HG03139 (cell line): ENCODE results near the gene NTN3.
"Not testable (repeated sequence)": the region's sequence is repeated elsewhere in the genome, so short reads cannot be mapped to it uniquely, and the experiment has no call there.

Experiments used
- ATAC-seq: cut with Tn5 transposase; IDR thresholded peaks from one replicate; pipeline ENCODE4 v1.9.1; 2021; ENCODE audit not compliant: unreplicated experiment

The NTN3 gene

GRCh38 chr16:2439598-2439997 lies 31.5 kb upstream of the NTN3 start:
- ATAC-seq: no peak

- ATAC-seq: not testable (repeated sequence)
Measured at GRCh38 chr16:2441143-2441804, 29.8 kb upstream of the NTN3 start.

- no peak for ATAC-seq
Measured at GRCh38 chr16:2443555-2443954, 27.5 kb upstream of the NTN3 start.

DNA sequence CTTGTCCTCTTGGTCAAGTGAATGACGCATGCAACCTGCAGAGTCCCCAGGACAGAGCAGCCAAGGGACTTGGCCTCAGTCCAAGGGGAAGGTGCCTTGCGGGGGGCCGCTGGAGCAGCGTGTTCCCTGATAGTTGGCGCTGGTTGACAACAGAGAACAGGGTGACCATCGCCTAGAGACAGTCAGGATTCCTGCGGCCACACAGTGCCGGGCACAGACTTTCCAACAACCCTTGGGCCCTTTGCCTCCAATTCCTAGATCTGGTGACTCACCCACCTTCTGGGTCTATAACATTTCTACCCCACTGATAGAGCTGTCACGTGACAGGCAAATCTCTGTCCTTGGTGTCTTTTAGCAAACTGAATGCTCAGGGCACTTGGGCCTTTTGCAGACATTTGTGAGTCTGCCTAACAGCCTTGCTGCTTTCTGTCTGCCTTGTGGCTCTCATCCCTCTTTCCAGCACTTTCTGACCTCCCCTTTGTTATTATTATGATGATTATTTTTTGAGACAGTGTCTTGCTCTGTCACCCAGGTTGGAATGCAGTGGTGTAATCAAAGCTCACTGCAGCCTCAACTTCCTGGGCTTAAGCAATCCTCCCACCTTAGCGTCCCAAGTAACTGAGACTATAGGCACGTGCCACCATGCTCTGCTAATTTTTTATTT lies 23.0 kb upstream of the NTN3 start:
- ATAC-seq: no peak

- no peak for ATAC-seq
Measured at GRCh38 chr16:2449118-2449517, 22.0 kb upstream of the NTN3 start.

GRCh38 chr16:2450535-2450934 lies 20.6 kb upstream of the NTN3 start:
- ATAC-seq: no peak

GRCh38 chr16:2450975-2451381 lies 20.1 kb upstream of the NTN3 start:
- no peak for ATAC-seq

DNA sequence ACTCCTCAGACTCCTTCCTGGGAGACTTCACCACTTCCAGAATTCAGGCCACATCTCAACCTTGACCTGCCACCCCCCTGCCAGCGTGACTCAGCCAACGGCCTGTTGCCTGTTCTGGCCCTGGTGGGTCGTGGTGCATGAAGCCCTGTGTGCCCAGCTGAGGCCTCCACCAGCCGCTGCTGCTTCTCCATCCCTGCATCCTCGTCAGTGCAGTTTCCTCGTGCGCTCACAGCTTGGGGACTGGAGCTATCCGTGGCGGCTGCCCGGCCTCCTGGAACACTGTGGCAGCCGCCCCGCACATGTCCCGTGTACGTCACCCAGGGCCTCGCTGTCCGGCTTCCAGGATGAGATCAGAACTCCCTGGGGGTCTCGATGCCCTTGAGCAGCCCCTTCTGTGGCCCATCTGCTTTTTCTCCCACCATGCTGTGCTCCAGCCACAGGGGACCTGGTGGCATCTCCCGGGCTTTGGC lies 19.2 kb upstream of the NTN3 start:
- ATAC-seq: no peak

- ATAC-seq: no peak
Measured at GRCh38 chr16:2452650-2453049, 18.4 kb upstream of the NTN3 start.

GRCh38 chr16:2455081-2455845 lies 15.8 kb upstream of the NTN3 start:
- ATAC-seq: no peak

GRCh38 chr16:2456551-2457153 lies 14.4 kb upstream of the NTN3 start:
- ATAC-seq: no peak

- ATAC-seq: no peak
Measured at GRCh38 chr16:2457267-2457666, 13.8 kb upstream of the NTN3 start.

DNA sequence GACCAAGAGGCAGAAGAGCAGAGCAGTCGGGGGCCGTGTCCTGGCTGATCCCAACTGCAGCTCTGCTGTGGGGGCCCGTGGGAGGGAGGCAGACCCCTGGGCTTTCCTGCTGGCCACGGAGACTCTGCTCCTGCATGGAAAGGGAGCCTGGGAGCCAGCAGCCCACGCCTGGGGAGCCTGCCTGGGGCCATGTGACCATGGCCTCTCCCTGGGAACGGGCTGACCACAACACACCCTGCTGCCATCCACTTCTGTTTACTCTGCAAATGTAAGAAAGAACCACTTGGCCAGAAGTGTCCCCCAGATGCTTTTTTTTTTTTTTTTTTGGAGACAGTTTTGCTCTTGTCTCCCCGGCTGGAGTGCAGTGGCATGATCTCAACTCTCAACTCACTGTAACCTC lies 13.2 kb upstream of the NTN3 start:
- no peak for ATAC-seq

GRCh38 chr16:2458887-2459646 lies 12.0 kb upstream of the NTN3 start:
- no peak for ATAC-seq

- ATAC-seq: peak; percentile 84
Measured at GRCh38 chr16:2459647-2460390, 11.3 kb upstream of the NTN3 start, which contains the start of gene TEDC2. Gene TEDC2 (plus strand): TSS chr16:2460109. CDS start chr16:2460145, 36 bp downstream.

DNA sequence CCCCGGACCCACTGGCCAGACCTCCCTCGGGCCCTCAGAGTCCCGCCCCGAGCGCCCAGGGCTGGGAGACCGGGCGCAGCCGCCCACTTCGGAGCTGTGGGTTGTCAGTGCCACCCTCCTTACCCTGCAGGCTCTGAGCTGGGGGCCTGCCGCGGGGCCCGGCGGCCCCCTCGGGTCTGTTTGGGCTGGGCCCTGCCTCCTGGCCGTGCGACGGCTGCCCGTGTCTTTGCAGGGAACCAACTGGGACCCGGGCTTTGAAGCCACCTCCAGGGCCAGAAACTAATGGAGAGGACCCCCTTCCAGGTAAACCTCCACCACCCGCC lies 10.7 kb upstream of the NTN3 start:
- ATAC-seq: no peak

DNA sequence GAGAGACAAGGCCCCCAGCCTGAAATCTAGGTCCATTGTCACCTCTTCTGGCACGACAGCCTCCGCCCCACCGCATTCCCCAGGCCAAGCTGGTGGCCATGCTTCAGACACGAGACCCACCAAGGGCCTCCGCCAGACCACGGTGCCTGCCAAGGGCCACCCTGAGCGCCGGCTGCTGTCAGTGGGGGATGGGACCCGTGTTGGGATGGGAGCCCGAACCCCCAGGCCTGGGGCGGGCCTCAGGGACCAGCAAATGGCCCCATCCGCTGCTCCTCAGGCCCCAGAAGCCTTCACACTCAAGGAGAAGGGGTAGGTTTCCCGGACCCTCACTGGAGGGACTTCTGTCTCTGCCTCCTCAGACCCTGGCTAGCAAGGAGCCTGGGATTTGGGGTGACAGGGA lies 10.2 kb upstream of the NTN3 start:
- ATAC-seq: no peak

GRCh38 chr16:2462031-2462866 lies 8.8 kb upstream of the NTN3 start:
- ATAC-seq: no peak

DNA sequence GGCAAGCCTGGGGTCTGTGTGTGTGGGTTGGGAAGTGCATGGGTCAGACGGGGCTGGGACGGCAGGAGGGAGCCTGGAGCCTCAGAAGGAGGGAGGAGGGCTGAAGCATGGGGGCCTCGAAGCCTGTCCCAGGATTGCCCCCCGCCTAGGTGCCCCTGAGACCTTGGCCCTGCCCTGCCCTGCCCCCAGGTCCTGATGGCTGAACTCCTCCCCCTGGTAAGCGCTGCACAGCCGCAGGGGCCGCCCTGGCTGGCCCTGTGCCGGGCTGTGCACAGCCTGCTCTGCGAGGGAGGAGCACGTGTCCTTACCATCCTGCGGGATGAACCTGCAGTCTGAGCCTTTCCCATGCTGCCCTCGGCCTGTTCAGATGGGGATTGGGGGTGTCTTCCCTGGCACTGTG lies 6.8 kb upstream of the NTN3 start:
- ATAC-seq: no peak
